AG09319 (cell line): Measurements from ENCODE around the gene NAP1L1.

Source experiments
- DNase-seq: peaks from one replicate; pipeline ENCODE4 v3.0.0-alpha.2; 2010; ENCODE audit warnings: low read depth; ENCODE audit errors: extremely low read depth
- TF ChIP-seq, protein P1 (sequence below): IDR thresholded peaks from 2 replicates; pipeline ENCODE4 v1.5.1; 2011; ENCODE audit warnings: low read depth, mild to moderate bottlenecking, inconsistent platforms, low read length, moderate library complexity

NAP1L1 gene

DNA sequence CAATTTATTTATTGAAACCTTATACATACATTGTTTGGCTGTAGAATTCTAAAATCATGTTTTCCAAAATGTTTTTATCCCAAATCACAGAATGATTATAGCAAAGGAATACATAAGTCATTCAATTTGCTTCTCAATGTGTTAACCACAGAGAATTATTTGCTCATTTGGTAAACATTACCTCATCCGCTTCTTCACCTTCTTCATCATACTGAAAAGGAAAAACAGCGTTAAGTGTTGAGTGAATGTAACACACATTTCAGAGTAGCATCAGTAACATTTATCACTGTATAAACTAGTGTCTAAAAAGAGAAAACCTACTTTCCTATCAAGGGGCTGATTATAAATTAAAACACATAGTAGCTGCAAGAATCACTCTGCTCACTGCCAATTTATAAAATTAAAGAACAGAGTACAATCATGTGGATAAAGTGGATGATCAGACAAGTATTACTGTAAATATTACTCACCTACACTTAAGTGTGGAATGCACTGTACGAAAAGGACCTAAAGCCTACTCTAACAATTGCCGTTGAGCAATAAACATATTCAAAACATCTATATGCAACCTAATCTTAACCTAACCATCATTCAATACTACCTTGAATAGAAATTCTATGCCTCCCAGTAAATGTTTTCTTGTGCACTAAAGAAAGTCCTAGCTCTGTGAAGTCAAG lies 34.8 kb downstream of the NAP1L1 start:
- no peak for DNase-seq
- TF ChIP-seq, protein P1, sequence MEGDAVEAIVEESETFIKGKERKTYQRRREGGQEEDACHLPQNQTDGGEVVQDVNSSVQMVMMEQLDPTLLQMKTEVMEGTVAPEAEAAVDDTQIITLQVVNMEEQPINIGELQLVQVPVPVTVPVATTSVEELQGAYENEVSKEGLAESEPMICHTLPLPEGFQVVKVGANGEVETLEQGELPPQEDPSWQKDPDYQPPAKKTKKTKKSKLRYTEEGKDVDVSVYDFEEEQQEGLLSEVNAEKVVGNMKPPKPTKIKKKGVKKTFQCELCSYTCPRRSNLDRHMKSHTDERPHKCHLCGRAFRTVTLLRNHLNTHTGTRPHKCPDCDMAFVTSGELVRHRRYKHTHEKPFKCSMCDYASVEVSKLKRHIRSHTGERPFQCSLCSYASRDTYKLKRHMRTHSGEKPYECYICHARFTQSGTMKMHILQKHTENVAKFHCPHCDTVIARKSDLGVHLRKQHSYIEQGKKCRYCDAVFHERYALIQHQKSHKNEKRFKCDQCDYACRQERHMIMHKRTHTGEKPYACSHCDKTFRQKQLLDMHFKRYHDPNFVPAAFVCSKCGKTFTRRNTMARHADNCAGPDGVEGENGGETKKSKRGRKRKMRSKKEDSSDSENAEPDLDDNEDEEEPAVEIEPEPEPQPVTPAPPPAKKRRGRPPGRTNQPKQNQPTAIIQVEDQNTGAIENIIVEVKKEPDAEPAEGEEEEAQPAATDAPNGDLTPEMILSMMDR, result no peak

DNA sequence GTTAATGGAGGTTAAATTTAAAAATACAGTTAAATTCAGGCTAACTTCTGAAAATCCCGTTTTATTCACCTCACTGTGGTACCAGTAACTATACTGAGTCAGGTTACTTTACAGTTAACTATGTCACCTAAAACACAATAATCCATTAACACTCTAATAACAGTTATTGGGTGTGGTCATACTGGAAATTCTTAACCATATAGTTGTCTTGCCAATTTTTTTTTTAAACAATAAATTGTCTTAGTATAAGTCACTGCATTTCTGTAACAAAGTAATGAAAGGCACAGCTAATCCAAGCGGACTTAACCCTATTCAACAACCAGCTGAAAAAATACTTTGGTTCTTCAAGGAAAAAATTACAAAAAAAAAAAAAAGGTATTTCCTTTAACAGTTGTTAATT lies 36.7 kb downstream of the NAP1L1 start:
- DNase-seq, result no peak
- TF ChIP-seq, protein P1, result no peak

DNA sequence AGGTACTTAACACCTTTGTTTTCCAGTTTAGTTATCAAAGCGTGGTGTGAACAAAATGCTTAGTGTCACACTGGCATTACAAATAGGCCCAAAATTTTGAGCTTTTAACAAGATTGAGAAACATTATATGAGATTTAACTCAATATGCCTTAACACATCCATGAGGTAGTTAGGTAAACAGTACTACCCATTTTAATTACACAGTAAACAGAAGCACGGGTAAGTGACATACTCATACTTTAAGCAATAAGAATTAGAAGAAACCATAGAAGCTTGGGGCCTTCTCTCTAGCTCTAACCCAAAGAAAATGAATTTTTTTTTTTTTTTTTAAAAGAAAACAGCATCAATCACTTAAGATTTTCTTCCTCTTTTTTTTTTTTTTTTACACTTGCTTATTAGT lies 37.4 kb downstream of the NAP1L1 start:
- TF ChIP-seq, protein P1, result no peak
- no peak for DNase-seq

DNA sequence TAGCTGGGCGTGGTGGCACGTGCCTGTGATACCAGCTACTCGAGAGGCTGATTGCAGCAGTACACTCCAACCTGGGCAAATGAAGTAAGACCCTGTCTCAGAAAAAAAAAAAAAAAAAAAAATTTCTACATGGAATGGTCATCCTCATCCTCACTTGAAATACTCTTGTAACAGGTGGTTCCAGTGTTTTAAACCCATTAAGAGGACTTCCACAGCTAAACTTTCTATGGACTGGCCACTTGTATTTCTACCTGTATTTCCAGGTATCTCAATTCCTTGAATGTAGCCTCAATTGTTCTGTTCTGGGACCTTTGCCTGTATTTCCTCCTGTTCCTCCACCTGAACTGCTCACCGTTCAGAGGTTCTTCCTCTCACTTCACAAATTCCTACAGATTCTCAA lies 41.1 kb downstream of the NAP1L1 start:
- TF ChIP-seq, protein P1, result no peak
- DNase-seq, result no peak

DNA sequence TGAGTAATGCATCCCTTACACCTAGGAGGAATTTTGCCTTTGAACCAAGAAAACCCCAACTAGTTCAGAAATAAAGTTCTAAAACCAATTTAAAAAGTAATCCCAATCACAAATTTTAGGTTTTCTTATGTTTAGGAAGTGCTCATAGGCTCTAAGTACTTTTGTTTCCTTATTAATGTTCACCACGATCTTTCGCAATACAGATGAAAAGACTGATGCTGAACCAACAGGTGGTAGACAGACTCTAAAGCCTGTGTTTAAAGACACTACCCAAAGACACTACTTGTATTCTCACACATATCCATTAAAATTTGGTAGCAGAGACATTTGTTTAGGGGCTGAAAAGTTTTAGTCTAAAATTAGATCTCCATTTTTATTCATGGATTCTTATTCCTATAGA lies 42.3 kb downstream of the NAP1L1 start:
- DNase-seq, result no peak
- TF ChIP-seq, protein P1, result no peak

DNA sequence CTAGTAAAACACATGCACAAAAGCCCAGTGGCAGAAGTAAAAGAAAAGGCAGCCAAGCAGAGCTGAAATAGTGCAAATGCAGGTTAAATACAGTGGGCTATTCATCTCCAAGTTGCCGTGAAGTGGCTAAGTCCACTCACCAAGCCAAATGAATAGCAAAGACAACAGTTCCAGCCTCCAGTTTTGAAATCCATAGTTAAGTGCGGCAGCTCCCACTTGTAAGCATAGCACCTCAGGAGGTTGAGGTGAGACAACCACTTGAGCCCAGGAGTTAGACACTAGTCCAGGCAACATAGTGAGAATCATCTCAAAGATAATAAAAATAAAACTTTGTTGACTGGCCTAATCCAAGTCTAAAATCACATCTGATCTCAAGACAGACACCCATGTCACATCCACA lies 43.1 kb downstream of the NAP1L1 start:
- TF ChIP-seq, protein P1, result no peak
- no peak for DNase-seq

DNA sequence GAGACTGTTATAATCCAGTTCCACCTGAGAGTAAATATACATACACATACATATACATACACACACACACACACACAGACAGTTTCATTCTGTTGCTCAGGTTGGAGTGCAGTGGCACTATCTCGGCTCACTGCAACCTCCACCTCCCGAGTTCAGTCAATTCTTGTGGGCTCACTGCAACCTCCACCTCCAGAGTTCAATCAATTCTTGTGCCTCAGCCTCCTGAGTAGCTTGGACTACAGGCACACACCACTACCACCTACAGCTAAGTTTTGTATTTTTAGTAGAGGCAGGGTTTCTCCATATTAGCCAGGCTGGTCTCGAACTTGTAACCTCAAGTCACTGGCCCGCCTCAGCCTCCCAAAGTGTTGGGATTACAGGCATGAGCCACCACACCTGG lies 44.0 kb downstream of the NAP1L1 start:
- no peak for DNase-seq
- TF ChIP-seq, protein P1, result no peak
